Measurements from ENCODE around the gene TMUB1.

Gene TMUB1

GRCh38 chr7:151065516-151065915 lies 17.8 kb downstream of the TMUB1 start:
- Histone ChIP-seq H2AK5ac (ENCODE audit: low read length) (no peak overlapping the region), H3K4me2 (ENCODE audit: low read length) (no peak overlapping the region), H4K8ac (ENCODE audit: low read depth, low read length) (no peak overlapping the region), H3K4me3 (ENCODE audit: low read length) (no peak overlapping the region), H3K56ac (ENCODE audit: low read length) (no peak overlapping the region), H3K18ac (ENCODE audit: low read length) (no peak overlapping the region), H3K23ac (ENCODE audit: low read length) (no peak overlapping the region), H3K9ac (ENCODE audit: low read length) (no peak overlapping the region), H2BK15ac (replicated peaks; ENCODE audit: low read depth) (no peak overlapping the region), H4K5ac (ENCODE audit: low read length) (no peak overlapping the region), H2BK120ac (ENCODE audit: low read depth, low read length) (no peak overlapping the region), H2BK5ac (ENCODE audit: low read length) (no peak overlapping the region), H3K36me3 (ENCODE audit: control insufficient read depth, insufficient read depth, low read length) (peaks cover 3% of the 10 kb centered on the region), H3K79me1 (ENCODE audit: low read length) (peaks cover 2% of the 10 kb centered on the region), H3K79me2 (ENCODE audit: control insufficient read depth, insufficient read depth, low read length) (no peaks in the 10 kb centered on the region), H3K27ac (ENCODE audit: low read depth, low read length) (no peak overlapping the region), H3K4ac (ENCODE audit: low read depth, low read length) (no peak overlapping the region), H3K27me3 (ENCODE audit: insufficient read depth, low read length, poor library complexity) (no peaks in the 10 kb centered on the region), H3K4me1 (ENCODE audit: control insufficient read depth, low read depth, low read length) (peaks cover 11% of the 10 kb centered on the region)
- DNase-seq, result no peak
- no CpG with 5 or more reads among the region's 14 CpGs for WGBS (ENCODE audit: extremely low coverage, insufficient coverage, low lambda C conversion rate)

GRCh38 chr7:151064993-151065392 lies 18.3 kb downstream of the TMUB1 start:
- Histone ChIP-seq H2AK5ac (ENCODE audit: low read length) (no peak overlapping the region), H3K4me2 (ENCODE audit: low read length) (no peak overlapping the region), H3K18ac (ENCODE audit: low read length) (no peak overlapping the region), H3K79me1 (ENCODE audit: low read length) (peaks cover 6% of the 10 kb centered on the region), H2BK5ac (ENCODE audit: low read length) (no peak overlapping the region), H3K79me2 (ENCODE audit: control insufficient read depth, insufficient read depth, low read length) (no peaks in the 10 kb centered on the region), H3K56ac (ENCODE audit: low read length) (no peak overlapping the region), H3K27ac (ENCODE audit: low read depth, low read length) (no peak overlapping the region), H3K27me3 (ENCODE audit: insufficient read depth, low read length, poor library complexity) (no peaks in the 10 kb centered on the region), H4K8ac (ENCODE audit: low read depth, low read length) (no peak overlapping the region), H2BK15ac (replicated peaks; ENCODE audit: low read depth) (no peak overlapping the region), H3K4me1 (ENCODE audit: control insufficient read depth, low read depth, low read length) (peaks cover 11% of the 10 kb centered on the region), H3K4me3 (ENCODE audit: low read length) (no peak overlapping the region), H3K4ac (ENCODE audit: low read depth, low read length) (no peak overlapping the region), H3K36me3 (ENCODE audit: control insufficient read depth, insufficient read depth, low read length) (peaks cover 2% of the 10 kb centered on the region), H2BK120ac (ENCODE audit: low read depth, low read length) (no peak overlapping the region), H3K23ac (ENCODE audit: low read length) (no peak overlapping the region), H4K5ac (ENCODE audit: low read length) (no peak overlapping the region), H3K9ac (ENCODE audit: low read length) (no peak overlapping the region)
- WGBS (ENCODE audit: extremely low coverage, insufficient coverage, low lambda C conversion rate), result no CpG with 5 or more reads among the region's 6 CpGs
- DNase-seq, result no peak

- Histone ChIP-seq H3K56ac (ENCODE audit: low read length) (no peak overlapping the region), H3K4ac (ENCODE audit: low read depth, low read length) (no peak overlapping the region), H3K4me2 (ENCODE audit: low read length) (no peak overlapping the region), H3K9ac (ENCODE audit: low read length) (no peak overlapping the region), H3K79me1 (ENCODE audit: low read length) (peaks cover 6% of the 10 kb centered on the region), H3K4me3 (ENCODE audit: low read length) (no peak overlapping the region), H3K27ac (ENCODE audit: low read depth, low read length) (no peak overlapping the region), H4K5ac (ENCODE audit: low read length) (no peak overlapping the region), H2BK5ac (ENCODE audit: low read length) (no peak overlapping the region), H3K23ac (ENCODE audit: low read length) (no peak overlapping the region), H3K4me1 (ENCODE audit: control insufficient read depth, low read depth, low read length) (peaks cover 11% of the 10 kb centered on the region), H3K18ac (ENCODE audit: low read length) (no peak overlapping the region), H2BK15ac (replicated peaks; ENCODE audit: low read depth) (no peak overlapping the region), H2BK120ac (ENCODE audit: low read depth, low read length) (no peak overlapping the region), H4K8ac (ENCODE audit: low read depth, low read length) (no peak overlapping the region), H3K27me3 (ENCODE audit: insufficient read depth, low read length, poor library complexity) (no peaks in the 10 kb centered on the region), H2AK5ac (ENCODE audit: low read length) (no peak overlapping the region), H3K36me3 (ENCODE audit: control insufficient read depth, insufficient read depth, low read length) (peaks cover 2% of the 10 kb centered on the region), H3K79me2 (ENCODE audit: control insufficient read depth, insufficient read depth, low read length) (no peaks in the 10 kb centered on the region)
- no CpG with 5 or more reads among the region's 18 CpGs for WGBS (ENCODE audit: extremely low coverage, insufficient coverage, low lambda C conversion rate)
- DNase-seq, result no peak
Measured at GRCh38 chr7:151064454-151064853, 18.8 kb downstream of the TMUB1 start.

- H3K4me3 ChIP-seq (ENCODE audit: low read length), result no peak overlapping the region
- H3K79me2 ChIP-seq (ENCODE audit: control insufficient read depth, insufficient read depth, low read length), result no peaks in the 10 kb centered on the region
- H2BK120ac ChIP-seq (ENCODE audit: low read depth, low read length), result no peak overlapping the region
- peak; percentile 64 for DNase-seq
- no peak overlapping the region for H3K27ac ChIP-seq (ENCODE audit: low read depth, low read length)
- no peak overlapping the region for H2AK5ac ChIP-seq (ENCODE audit: low read length)
- no peak overlapping the region for H2BK5ac ChIP-seq (ENCODE audit: low read length)
- H3K18ac ChIP-seq (ENCODE audit: low read length), result no peak overlapping the region
- H3K4me1 ChIP-seq (ENCODE audit: control insufficient read depth, low read depth, low read length), result peaks cover 18% of the 10 kb centered on the region
- H4K5ac ChIP-seq (ENCODE audit: low read length), result no peak overlapping the region
- peak overlapping the region; percentile 20 for H3K9ac ChIP-seq (ENCODE audit: low read length)
- peak overlapping the region; percentile 3 for H3K23ac ChIP-seq (ENCODE audit: low read length)
- H3K27me3 ChIP-seq (ENCODE audit: insufficient read depth, low read length, poor library complexity), result no peaks in the 10 kb centered on the region
- no peak overlapping the region for H3K4ac ChIP-seq (ENCODE audit: low read depth, low read length)
- peaks cover 6% of the 10 kb centered on the region for H3K79me1 ChIP-seq (ENCODE audit: low read length)
- no CpG with 5 or more reads among the region's 11 CpGs for WGBS (ENCODE audit: extremely low coverage, insufficient coverage, low lambda C conversion rate)
- H3K4me2 ChIP-seq (ENCODE audit: low read length), result peak overlapping the region; percentile 23
- no peak overlapping the region for H2BK15ac ChIP-seq (replicated peaks; ENCODE audit: low read depth)
- H3K36me3 ChIP-seq (ENCODE audit: control insufficient read depth, insufficient read depth, low read length), result peaks cover 2% of the 10 kb centered on the region
- no peak overlapping the region for H4K8ac ChIP-seq (ENCODE audit: low read depth, low read length)
- peak overlapping the region; percentile 65 for H3K56ac ChIP-seq (ENCODE audit: low read length)
Measured at GRCh38 chr7:151063212-151063561, 20.1 kb downstream of the TMUB1 start.

GRCh38 chr7:151062399-151063211 lies 20.7 kb downstream of the TMUB1 start:
- peak overlapping the region; percentile 14 for H3K27ac ChIP-seq (ENCODE audit: low read depth, low read length)

GRCh38 chr7:151062111-151062398 lies 21.2 kb downstream of the TMUB1 start:
- peak overlapping the region; percentile 86 for H3K4me2 ChIP-seq (ENCODE audit: low read length)
- H3K23ac ChIP-seq (ENCODE audit: low read length), result no peak overlapping the region
- H2BK15ac ChIP-seq (replicated peaks; ENCODE audit: low read depth), result no peak overlapping the region
- no peak overlapping the region for H4K5ac ChIP-seq (ENCODE audit: low read length)
- DNase-seq, result no peak
- peak overlapping the region; percentile 50 for H2AK5ac ChIP-seq (ENCODE audit: low read length)
- H3K18ac ChIP-seq (ENCODE audit: low read length), result peak overlapping the region; percentile 8
- no peak overlapping the region for H2BK120ac ChIP-seq (ENCODE audit: low read depth, low read length)
- no peaks in the 10 kb centered on the region for H3K79me2 ChIP-seq (ENCODE audit: control insufficient read depth, insufficient read depth, low read length)
- H3K4me1 ChIP-seq (ENCODE audit: control insufficient read depth, low read depth, low read length), result peaks cover 19% of the 10 kb centered on the region
- peak overlapping the region; percentile 3 for H3K4me3 ChIP-seq (ENCODE audit: low read length)
- peak overlapping the region; percentile 91 for H3K56ac ChIP-seq (ENCODE audit: low read length)
- peaks cover 2% of the 10 kb centered on the region for H3K36me3 ChIP-seq (ENCODE audit: control insufficient read depth, insufficient read depth, low read length)
- no peak overlapping the region for H4K8ac ChIP-seq (ENCODE audit: low read depth, low read length)
- peak overlapping the region; percentile 72 for H3K9ac ChIP-seq (ENCODE audit: low read length)
- no peaks in the 10 kb centered on the region for H3K27me3 ChIP-seq (ENCODE audit: insufficient read depth, low read length, poor library complexity)
- peak overlapping the region; percentile 25 for H2BK5ac ChIP-seq (ENCODE audit: low read length)
- no peak overlapping the region for H3K4ac ChIP-seq (ENCODE audit: low read depth, low read length)
- peaks cover 6% of the 10 kb centered on the region for H3K79me1 ChIP-seq (ENCODE audit: low read length)
- no peak overlapping the region for H3K27ac ChIP-seq (ENCODE audit: low read depth, low read length)
- no CpG with 5 or more reads among the region's 11 CpGs for WGBS (ENCODE audit: extremely low coverage, insufficient coverage, low lambda C conversion rate)

More at GRCh38 chr7:151062399-151063211, 20.7 kb downstream of the TMUB1 start:
- WGBS (ENCODE audit: extremely low coverage, insufficient coverage, low lambda C conversion rate), result no CpG with 5 or more reads among the region's 43 CpGs
- H3K56ac ChIP-seq (ENCODE audit: low read length), result peak overlapping the region; percentile 89
- H4K8ac ChIP-seq (ENCODE audit: low read depth, low read length), result no peak overlapping the region
- H3K9ac ChIP-seq (ENCODE audit: low read length), result peak overlapping the region; percentile 76
- H3K4me1 ChIP-seq (ENCODE audit: control insufficient read depth, low read depth, low read length), result peaks cover 18% of the 10 kb centered on the region
- peaks cover 6% of the 10 kb centered on the region for H3K79me1 ChIP-seq (ENCODE audit: low read length)
- no peak overlapping the region for H2BK120ac ChIP-seq (ENCODE audit: low read depth, low read length)
- no peak overlapping the region for H2BK5ac ChIP-seq (ENCODE audit: low read length)
- H2BK15ac ChIP-seq (replicated peaks; ENCODE audit: low read depth), result no peak overlapping the region
- peak overlapping the region; percentile 99 for H3K23ac ChIP-seq (ENCODE audit: low read length)
- H3K4ac ChIP-seq (ENCODE audit: low read depth, low read length), result no peak overlapping the region
- peaks cover 2% of the 10 kb centered on the region for H3K36me3 ChIP-seq (ENCODE audit: control insufficient read depth, insufficient read depth, low read length)
- no peaks in the 10 kb centered on the region for H3K27me3 ChIP-seq (ENCODE audit: insufficient read depth, low read length, poor library complexity)
- no peak overlapping the region for H2AK5ac ChIP-seq (ENCODE audit: low read length)
- no peaks in the 10 kb centered on the region for H3K79me2 ChIP-seq (ENCODE audit: control insufficient read depth, insufficient read depth, low read length)
- peak; percentile 99 for DNase-seq
- H3K4me2 ChIP-seq (ENCODE audit: low read length), result peak overlapping the region; percentile 90
- H3K4me3 ChIP-seq (ENCODE audit: low read length), result peak overlapping the region; percentile 20
- peak overlapping the region; percentile 46 for H3K18ac ChIP-seq (ENCODE audit: low read length)
- no peak overlapping the region for H4K5ac ChIP-seq (ENCODE audit: low read length)

All from mesendoderm (in vitro differentiated cells).